Muscle of leg (tissue), 11 donors: ENCODE measurements around the gene MRGPRE. TPM values are rescaled to one million over a fixed set of nuclear protein-coding genes. Genes with fewer than 3 reads are reported as not detected.

ENCODE experiments used
- DNase-seq: peaks from one replicate; pipeline ENCODE4 v3.0.0; 2013
- H3K27ac ChIP-seq: one replicate; pipeline ENCODE4 v1.5.1; 2013; ENCODE audit warnings: mild to moderate bottlenecking, low read length, control low read depth
- H3K27me3 ChIP-seq: one replicate; pipeline ENCODE4 v1.6.1; 2013; ENCODE audit warnings: low read length; ENCODE audit not compliant: control insufficient read depth, insufficient read depth
- H3K36me3 ChIP-seq: one replicate; pipeline ENCODE4 v1.6.1; 2013; ENCODE audit warnings: low read length; ENCODE audit not compliant: control insufficient read depth, insufficient read depth
- H3K4me1 ChIP-seq: one replicate; pipeline ENCODE4 v1.6.1; 2013; ENCODE audit warnings: low read length; ENCODE audit not compliant: control insufficient read depth, insufficient read depth
- H3K4me3 ChIP-seq: one replicate; pipeline ENCODE4 v1.5.1; 2013; ENCODE audit warnings: low read length, control low read depth
- H3K9me3 ChIP-seq: replicated peaks from 2 replicates; pipeline ENCODE4 v1.6.1; 2013; ENCODE audit warnings: low read depth, low read length; ENCODE audit not compliant: control insufficient read depth
- WGBS: methylation state at CpG from one replicate; pipeline ENCODE4 v1.1.5; 2013; ENCODE audit warnings: missing lambda C conversion rate; ENCODE audit not compliant: insufficient coverage; 5-methylcytosine and 5-hydroxymethylcytosine counted together
- polyA plus RNA-seq, 8 donors: library from polyadenylated mRNA; unstranded; fragments of 120-200 nt; gene quantifications; one replicate each; pipeline versions ENCODE4 v1.2.1 to v1.2.3, GENCODE V29; 2013; ENCODE audit warnings: inconsistent platforms in 1 of 8, low replicate concordance in 1 of 8; ENCODE audit not compliant: insufficient read length in 8 of 8, insufficient read depth in 1 of 8
- total RNA-seq: library from RNA; stranded (reverse); fragments of 120-200 nt; gene quantifications from one replicate; pipeline ENCODE4 v1.2.4, GENCODE V29; 2013

The MRGPRE gene
- total and polyA plus RNA-seq, 9 donors = 0.09 TPM; not detected in 8

DNA sequence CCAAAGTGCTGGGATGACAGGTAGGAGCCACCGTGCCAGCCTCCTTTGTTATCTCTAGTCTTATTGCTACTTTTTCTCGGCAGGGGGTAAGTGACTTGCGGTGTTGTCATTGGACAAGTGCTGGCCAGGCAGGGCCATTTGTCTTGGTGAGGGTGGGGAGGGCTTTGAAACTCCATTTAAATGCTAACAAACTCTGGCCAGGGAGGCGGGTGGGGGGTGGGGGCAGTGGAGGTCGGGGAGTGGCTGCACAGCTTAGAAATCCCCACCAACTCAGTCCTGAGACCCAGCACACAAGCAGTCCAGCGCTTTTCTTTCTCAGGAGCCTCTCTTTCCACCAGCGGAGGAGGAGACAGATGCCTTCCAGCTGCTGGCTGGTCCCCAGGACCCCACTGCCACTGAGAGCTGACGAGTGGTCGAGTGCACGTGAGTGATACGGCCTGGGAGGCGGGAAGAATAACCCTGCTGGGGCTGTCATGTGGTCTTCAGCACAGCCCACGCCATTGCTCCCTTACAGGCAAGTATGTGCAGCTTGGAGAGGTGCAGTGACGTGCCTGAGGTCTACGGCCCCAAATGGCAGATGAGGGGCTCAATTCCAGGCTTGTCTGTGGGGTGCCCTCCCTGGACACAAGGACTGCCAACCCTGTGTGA lies 42.9 kb downstream of the MRGPRE start:
- WGBS = 31% methylated on average over 3 of the region's 15 CpGs
- no peaks in the 10 kb centered on the region for H3K4me1 ChIP-seq
- no peak for DNase-seq
- H3K4me3 ChIP-seq = no peak overlapping the region
- no peaks in the 10 kb centered on the region for H3K9me3 ChIP-seq
- no peaks in the 10 kb centered on the region for H3K36me3 ChIP-seq
- H3K27me3 ChIP-seq = peaks cover 14% of the 10 kb centered on the region
- H3K27ac ChIP-seq = no peak overlapping the region

DNA sequence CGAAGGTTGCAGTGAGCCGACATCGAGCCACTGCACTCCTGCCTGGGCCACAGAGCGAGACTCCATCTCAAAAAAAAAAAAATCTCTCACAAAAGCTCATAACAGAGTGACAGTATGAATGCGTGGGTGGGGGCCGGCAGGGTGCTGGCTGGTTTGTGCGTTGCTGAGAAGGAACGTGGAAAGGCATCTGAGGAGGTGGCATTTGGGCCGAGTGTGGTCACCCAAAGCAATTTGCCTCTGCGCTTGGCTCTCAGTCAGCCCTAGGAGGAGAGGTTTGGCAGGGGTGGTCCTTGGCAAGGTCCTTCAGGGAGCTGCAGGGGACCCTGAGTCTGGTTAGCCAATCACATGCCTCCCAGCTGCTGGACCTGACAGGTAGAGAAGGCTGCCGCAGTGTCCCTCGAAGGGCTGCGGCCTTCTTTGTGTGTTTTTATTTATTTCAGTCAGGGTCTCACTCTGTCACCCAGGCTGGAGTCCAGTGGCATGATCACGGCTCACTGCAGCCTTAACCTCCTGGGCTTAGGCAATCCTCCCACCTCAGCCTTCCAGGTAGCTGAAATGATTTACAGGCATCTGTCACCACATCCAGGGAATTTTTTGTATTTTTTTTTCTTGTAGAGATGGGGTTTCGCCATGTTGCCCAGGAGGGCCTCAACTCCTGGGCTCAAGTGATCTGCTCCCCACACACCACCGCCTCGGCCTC lies 43.6 kb downstream of the MRGPRE start:
- Histone ChIP-seq H3K27me3 (peaks cover 14% of the 10 kb centered on the region), H3K36me3 (no peaks in the 10 kb centered on the region), H3K9me3 (no peaks in the 10 kb centered on the region), H3K27ac (no peak overlapping the region), H3K4me3 (no peak overlapping the region), H3K4me1 (no peaks in the 10 kb centered on the region)
- DNase-seq = no peak
- WGBS = 77% methylated on average over 8 of the region's 17 CpGs

DNA sequence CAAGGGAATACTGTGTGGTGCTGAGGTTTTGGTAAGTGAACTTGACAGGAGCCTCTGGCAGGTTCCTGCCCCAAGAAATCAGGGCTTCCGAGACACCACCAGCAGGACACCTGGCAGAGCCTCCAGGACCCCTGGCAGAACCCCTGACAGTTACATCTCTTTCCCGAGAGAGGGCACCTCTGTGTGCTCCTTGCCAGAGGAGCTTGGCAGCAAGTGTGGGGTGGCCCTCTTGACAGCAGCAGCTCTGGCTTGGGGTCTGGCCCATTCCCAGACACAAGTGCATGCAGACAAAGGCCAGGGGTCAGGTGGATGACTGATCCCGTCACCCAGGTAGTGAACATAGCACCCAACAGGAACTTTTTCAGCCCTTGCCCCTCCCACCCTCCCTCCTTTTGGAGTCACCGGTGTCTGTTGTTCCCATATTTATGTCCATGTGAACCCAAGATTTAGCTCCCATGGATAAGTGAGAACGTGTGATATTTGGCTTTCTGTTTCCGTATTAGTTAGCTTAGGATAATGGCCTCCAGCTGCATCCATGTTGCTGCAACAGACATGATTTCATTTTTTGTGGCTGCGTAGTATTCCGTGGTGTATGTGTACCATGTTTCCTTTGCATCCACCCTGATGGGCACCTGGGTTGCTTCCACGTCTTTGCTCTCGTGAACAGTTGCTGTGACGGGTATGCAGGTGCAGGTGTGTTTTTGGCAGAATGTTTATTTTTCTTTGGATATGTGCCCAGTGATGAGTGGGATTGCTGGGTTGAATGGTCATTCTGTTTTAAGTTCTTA lies 45.9 kb downstream of the MRGPRE start:
- H3K4me3 ChIP-seq = no peak overlapping the region
- 79% methylated on average over 4 of the region's 11 CpGs for WGBS

DNA sequence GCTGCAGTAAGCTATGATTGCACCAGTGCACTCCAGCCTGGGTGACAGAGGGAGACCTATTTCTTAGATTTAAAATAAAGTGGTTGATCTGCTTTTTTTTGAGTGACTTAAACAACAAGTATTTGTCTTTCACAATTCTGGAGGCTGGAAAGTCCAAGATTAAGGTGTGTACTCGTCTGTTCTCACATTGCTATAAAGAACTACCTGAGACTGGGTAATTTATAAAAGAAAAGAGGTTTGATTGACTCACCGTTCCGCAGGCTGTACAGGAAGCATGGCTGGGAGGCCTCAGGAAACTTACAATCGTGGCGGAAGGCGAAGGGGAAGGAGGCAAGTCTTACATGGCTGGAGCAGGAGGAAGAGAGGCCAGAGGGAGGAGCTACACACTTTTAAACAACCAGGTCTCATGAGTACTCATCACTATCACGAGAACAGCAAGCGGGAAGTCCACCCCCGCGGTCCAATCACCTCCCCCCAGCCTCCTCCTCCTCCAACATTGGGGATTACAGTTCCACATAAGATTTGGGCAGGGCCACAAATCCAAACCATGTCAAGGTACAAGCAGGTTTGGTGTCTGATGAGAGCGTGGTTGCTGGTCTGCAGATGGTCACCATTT lies 47.4 kb downstream of the MRGPRE start:
- Histone ChIP-seq H3K4me3 (no peak overlapping the region), H3K4me1 (no peaks in the 10 kb centered on the region), H3K36me3 (no peaks in the 10 kb centered on the region), H3K9me3 (no peaks in the 10 kb centered on the region), H3K27ac (no peak overlapping the region), H3K27me3 (peaks cover 10% of the 10 kb centered on the region)
- no CpG with 5 or more reads among the region's 11 CpGs for WGBS
- no peak for DNase-seq

More for the DNA sequence above, 45.9 kb downstream of the MRGPRE start:
- H3K27me3 ChIP-seq = peaks cover 12% of the 10 kb centered on the region
- no peak for DNase-seq
- H3K36me3 ChIP-seq = no peaks in the 10 kb centered on the region
- H3K9me3 ChIP-seq = no peaks in the 10 kb centered on the region
- H3K27ac ChIP-seq = no peak overlapping the region
- no peaks in the 10 kb centered on the region for H3K4me1 ChIP-seq

DNA sequence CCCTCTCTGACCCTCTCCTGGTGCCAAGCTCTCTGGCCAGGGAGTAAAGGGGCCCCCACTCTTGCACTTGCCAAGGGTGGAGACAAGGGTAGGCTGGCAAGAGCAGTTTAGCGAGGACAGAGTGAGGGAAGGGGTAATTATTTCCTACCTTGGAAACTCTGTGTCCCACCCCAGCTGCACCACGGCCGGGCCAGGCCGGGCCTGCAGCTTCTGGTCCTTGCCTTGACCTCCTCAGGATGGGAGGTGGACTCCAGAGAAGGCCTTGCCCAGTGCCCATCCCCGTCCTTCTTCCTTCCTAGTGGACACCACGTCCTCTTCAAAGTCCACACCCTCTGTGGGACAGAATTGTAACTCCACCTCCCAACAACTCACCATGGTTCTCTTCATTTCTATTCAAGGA lies 48.7 kb downstream of the MRGPRE start:
- H3K27ac ChIP-seq = no peak overlapping the region
- H3K27me3 ChIP-seq = peaks cover 7% of the 10 kb centered on the region
- no peaks in the 10 kb centered on the region for H3K9me3 ChIP-seq
- no peak overlapping the region for H3K4me3 ChIP-seq
- H3K36me3 ChIP-seq = no peaks in the 10 kb centered on the region
- no peak for DNase-seq
- no peaks in the 10 kb centered on the region for H3K4me1 ChIP-seq
- WGBS = 95% methylated on average over 5 of the region's 6 CpGs

DNA sequence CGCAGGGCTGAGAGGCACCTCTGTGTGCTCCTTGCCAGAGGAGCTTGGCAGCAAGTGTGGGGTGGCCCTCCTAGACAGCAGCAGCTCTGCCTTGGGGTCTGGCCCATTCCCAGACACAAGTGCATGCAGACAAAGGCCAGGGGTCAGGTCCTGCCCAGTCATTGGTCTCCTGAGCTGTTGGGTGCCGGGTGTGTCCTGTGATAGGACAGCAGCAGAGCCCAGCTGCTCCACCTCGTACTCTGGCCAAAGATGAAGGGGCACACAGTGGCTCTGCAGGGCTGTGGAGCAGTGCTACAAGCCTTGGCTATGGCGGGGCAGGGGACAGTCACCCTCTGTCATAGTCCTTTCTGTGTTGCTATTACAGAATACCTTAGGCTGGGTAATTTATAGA lies 49.8 kb downstream of the MRGPRE start:
- no peaks in the 10 kb centered on the region for H3K36me3 ChIP-seq
- no peaks in the 10 kb centered on the region for H3K4me1 ChIP-seq
- no peak for DNase-seq
- peaks cover 3% of the 10 kb centered on the region for H3K27me3 ChIP-seq
- no peak overlapping the region for H3K4me3 ChIP-seq
- H3K27ac ChIP-seq = no peak overlapping the region
- WGBS = 76% methylated on average over 3 of the region's 4 CpGs
- H3K9me3 ChIP-seq = no peaks in the 10 kb centered on the region

DNA sequence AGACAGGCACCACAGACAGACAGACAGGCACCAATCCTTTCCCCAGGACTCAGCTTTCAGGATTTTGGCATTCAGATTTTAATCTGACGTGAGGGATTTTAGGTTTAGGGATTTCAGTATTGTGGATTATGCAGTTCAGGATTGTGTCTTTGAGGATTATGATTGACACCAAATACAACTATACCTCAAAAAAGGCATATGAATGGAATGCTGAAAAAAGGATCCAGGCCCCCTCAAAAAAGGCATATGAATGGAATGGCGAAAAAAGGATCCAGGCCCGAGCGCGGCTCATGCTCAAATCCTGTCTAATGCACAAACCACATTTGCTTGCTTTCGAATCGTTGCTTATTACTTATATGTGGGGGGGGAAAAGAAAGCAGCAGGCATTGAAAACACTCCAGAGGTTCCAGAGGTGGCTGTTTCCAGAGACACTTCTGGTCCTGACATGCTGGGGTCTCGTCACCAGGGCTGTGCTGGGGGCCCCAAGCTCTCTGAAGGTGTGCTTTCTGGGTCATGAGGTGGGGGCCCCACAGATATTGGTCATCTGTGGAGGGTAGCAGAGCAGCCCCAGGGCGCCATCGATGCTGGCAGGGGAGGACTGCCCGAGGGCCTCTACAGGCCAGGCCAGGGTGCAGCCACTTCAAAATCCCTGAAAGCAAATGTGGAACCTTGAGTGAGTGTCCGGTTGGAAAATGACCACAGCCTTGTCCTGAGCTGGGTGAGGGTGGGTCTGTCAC lies 50.3 kb downstream of the MRGPRE start:
- Histone ChIP-seq H3K9me3 (peaks cover 2% of the 10 kb centered on the region), H3K27me3 (peaks cover 3% of the 10 kb centered on the region), H3K4me1 (no peaks in the 10 kb centered on the region), H3K36me3 (no peaks in the 10 kb centered on the region), H3K27ac (no peak overlapping the region), H3K4me3 (no peak overlapping the region)
- no peak for DNase-seq
- 79% methylated on average over 10 of the region's 12 CpGs for WGBS

DNA sequence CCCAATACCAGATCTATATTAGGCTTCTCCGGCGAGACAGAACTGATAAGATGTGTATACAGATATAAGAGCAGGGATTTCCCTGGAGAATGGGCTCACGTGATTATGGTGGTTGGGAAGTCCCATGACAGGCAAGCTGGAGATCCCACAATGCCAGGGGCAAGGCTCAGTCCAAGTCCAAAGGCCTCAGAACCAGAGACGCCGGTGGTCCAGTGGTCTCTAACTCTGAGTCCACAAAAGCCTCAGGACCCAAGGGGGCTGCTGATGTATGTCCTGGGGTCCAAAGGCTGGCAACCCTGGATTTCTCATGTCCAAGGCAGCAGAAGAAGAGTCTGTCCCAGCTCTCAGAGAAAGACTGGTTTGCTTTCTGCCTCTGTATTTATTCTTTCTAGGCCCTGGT lies 51.3 kb downstream of the MRGPRE start:
- no peaks in the 10 kb centered on the region for H3K4me1 ChIP-seq
- H3K36me3 ChIP-seq = no peaks in the 10 kb centered on the region
- peaks cover 9% of the 10 kb centered on the region for H3K9me3 ChIP-seq
- peaks cover 3% of the 10 kb centered on the region for H3K27me3 ChIP-seq
- no peak for DNase-seq
- 82% methylated on average over 3 of the region's 5 CpGs for WGBS
- no peak overlapping the region for H3K4me3 ChIP-seq
- H3K27ac ChIP-seq = no peak overlapping the region

DNA sequence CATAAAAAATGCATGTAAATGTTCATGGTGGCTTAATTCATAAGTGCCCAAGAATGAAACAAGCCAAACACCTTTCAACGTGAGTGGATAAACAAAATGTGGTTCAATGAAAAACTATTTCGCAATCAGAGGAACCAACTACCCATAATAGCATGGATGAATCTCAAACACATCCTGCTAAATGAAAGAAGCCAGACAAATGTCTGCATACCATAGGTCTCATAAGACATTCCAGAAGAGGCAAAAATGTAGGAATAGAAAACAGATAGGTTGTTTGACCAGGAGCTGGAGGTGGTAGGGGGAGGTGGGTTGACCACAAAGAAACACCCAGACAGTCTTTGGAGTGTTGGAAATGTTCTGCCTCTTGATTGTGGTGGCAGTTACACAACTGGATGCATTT lies 53.9 kb downstream of the MRGPRE start:
- WGBS = no CpG with 5 or more reads among the region's 2 CpGs
- Histone ChIP-seq H3K36me3 (no peaks in the 10 kb centered on the region), H3K4me3 (no peak overlapping the region), H3K4me1 (no peaks in the 10 kb centered on the region), H3K27ac (no peak overlapping the region), H3K9me3 (peaks cover 12% of the 10 kb centered on the region), H3K27me3 (peaks cover under 1% of the 10 kb centered on the region)
- DNase-seq = no peak
